Measurements from ENCODE around the gene DIPK2A. TPM values are rescaled to one million over a fixed set of nuclear protein-coding genes. Genes with fewer than 3 reads are reported as not detected.

The DIPK2A gene
- total and polyA plus RNA-seq, 2 of the 13 experiments (the other 11 are each of a cell fraction or from before 2014, with no cell fraction given): 5.8 to 8.0 TPM

- in situ Hi-C loops (cut with HindIII; ENCODE audit: extremely low pct_ligation_motif_present, low pct_unique_long_range_greater_than_20kb) (no loop called here), intact Hi-C loops (cut with micrococcal nuclease; ENCODE audit: unreplicated experiment) (no loop called here)
- no peaks in the 10 kb centered on the region for H3K79me2 ChIP-seq (ENCODE audit: insufficient read depth, low read length)
- H3K4me2 ChIP-seq (ENCODE audit: low read depth, low read length): no peak overlapping the region
- DNase-seq (ENCODE audit: low spot score) (no peak), FAIRE-seq (no peak), ATAC-seq (no peak)
- no peak overlapping the region for H2AFZ ChIP-seq (ENCODE audit: low read length)
- no peaks in the 10 kb centered on the region for H3K9me3 ChIP-seq (ENCODE audit: low read length)
- H3K9ac ChIP-seq (ENCODE audit: insufficient read depth, low read depth, low read length): no peak overlapping the region
- POLR2A ChIA-PET: no interaction called here
- no peaks in the 10 kb centered on the region for H3K27me3 ChIP-seq (ENCODE audit: control insufficient read depth in 1 of 2, insufficient read depth in 2 of 2, low read length in 2 of 2)
- BruUV-seq (replicated peaks): no TSS peak
- 10% methylated on average over 3 of the region's 3 CpGs for WGBS (ENCODE audit: low lambda C conversion rate)
- H3K36me3 ChIP-seq (replicated peaks in 1 of 2; ENCODE audit: control insufficient read depth in 1 of 2, insufficient read depth in 2 of 2, low read length in 2 of 2): no peaks in the 10 kb centered on the region
- TF ChIP-seq ZBTB49 (CRISPR knock-in tag; IDR thresholded peaks at IDR 0.05; ENCODE audit: borderline replicate concordance) (no peak), MAFK (conservative IDR thresholded peaks at IDR 0.05 in 1 of 2, IDR thresholded peaks at IDR 0.05 in 1 of 2; ENCODE audit: low read length in 2 of 2) (peak in 1 of 2 experiments; percentile 10; a peak in 1 of 4 replicates)
- no peak overlapping the region for H3K27ac ChIP-seq (ENCODE audit: extremely low read length, insufficient read depth, low read length)
- no peaks in the 10 kb centered on the region for H3K4me1 ChIP-seq (ENCODE audit: insufficient read depth, low read length)
- no peaks in the 10 kb centered on the region for H4K20me1 ChIP-seq (ENCODE audit: insufficient read depth, low read length)
- CTCF ChIA-PET (ENCODE audit: low intra/inter-chr PET ratio, low total read pairs): no interaction called here
- no peak overlapping the region for H3K4me3 ChIP-seq (replicated peaks in 1 of 3; ENCODE audit: insufficient read depth in 1 of 3, low read depth in 2 of 3, low read length in 3 of 3)
These were observed 39.7 kb downstream of the DIPK2A start for GRCh38 chr3:144011251-144011799.

GRCh38 chr3:144015133-144015532 lies 43.5 kb downstream of the DIPK2A start:
- no peaks in the 10 kb centered on the region for H3K4me1 ChIP-seq (ENCODE audit: insufficient read depth, low read length)
- no peaks in the 10 kb centered on the region for H3K79me2 ChIP-seq (ENCODE audit: insufficient read depth, low read length)
- H3K4me2 ChIP-seq (ENCODE audit: low read depth, low read length): no peak overlapping the region
- no peaks in the 10 kb centered on the region for H3K9me3 ChIP-seq (ENCODE audit: low read length)
- ChIA-PET POLR2A (no interaction called here), CTCF (ENCODE audit: low intra/inter-chr PET ratio, low total read pairs) (no interaction called here)
- no peak overlapping the region for H2AFZ ChIP-seq (ENCODE audit: low read length)
- no peak for ATAC-seq
- no peak for FAIRE-seq
- H3K36me3 ChIP-seq (replicated peaks in 1 of 2; ENCODE audit: control insufficient read depth in 1 of 2, insufficient read depth in 2 of 2, low read length in 2 of 2): no peaks in the 10 kb centered on the region
- H3K27ac ChIP-seq (ENCODE audit: extremely low read length, insufficient read depth, low read length): no peak overlapping the region
- H3K4me3 ChIP-seq (replicated peaks in 1 of 3; ENCODE audit: insufficient read depth in 1 of 3, low read depth in 2 of 3, low read length in 3 of 3): no peak overlapping the region
- no peaks in the 10 kb centered on the region for H3K27me3 ChIP-seq (ENCODE audit: control insufficient read depth in 1 of 2, insufficient read depth in 2 of 2, low read length in 2 of 2)
- no peaks in the 10 kb centered on the region for H4K20me1 ChIP-seq (ENCODE audit: insufficient read depth, low read length)
- BruUV-seq (replicated peaks): no TSS peak
- intact Hi-C loops (cut with micrococcal nuclease; ENCODE audit: unreplicated experiment): no loop called here
- WGBS (ENCODE audit: low lambda C conversion rate): 42% methylated on average over 3 of the region's 3 CpGs
- in situ Hi-C loops (cut with HindIII; ENCODE audit: extremely low pct_ligation_motif_present, low pct_unique_long_range_greater_than_20kb): no loop called here
- no peak for DNase-seq (ENCODE audit: low spot score)
- no peak overlapping the region for H3K9ac ChIP-seq (ENCODE audit: insufficient read depth, low read depth, low read length)
- no peak for TF ChIP-seq ZNF577 (CRISPR knock-in tag; IDR thresholded peaks at IDR 0.05; ENCODE audit: borderline replicate concordance, low read depth)
- no peak for TF ChIP-seq SMYD3 (CRISPR knock-in tag; IDR thresholded peaks at IDR 0.05)
- no peak for TF ChIP-seq KLF13 (CRISPR knock-in tag; IDR thresholded peaks at IDR 0.05)
- no peak for TF ChIP-seq NFYB (CRISPR knock-in tag; IDR thresholded peaks at IDR 0.05)
- TF ChIP-seq ZNF10 (CRISPR knock-in tag; IDR thresholded peaks at IDR 0.05; ENCODE audit: borderline replicate concordance, low read depth): no peak
- TF ChIP-seq POLR2A (IDR thresholded peaks at IDR 0.05; ENCODE audit: insufficient read depth in 1 of 2, low read depth in 2 of 2, low read length in 2 of 2): no peak
- TF ChIP-seq CEBPG (CRISPR knock-in tag; IDR thresholded peaks at IDR 0.05): no peak
- no peak for TF ChIP-seq ZNF652 (CRISPR knock-in tag; IDR thresholded peaks at IDR 0.05; ENCODE audit: borderline replicate concordance, low read depth)
- TF ChIP-seq EED (CRISPR knock-in tag; IDR thresholded peaks at IDR 0.05): no peak
- no peak for TF ChIP-seq HOXA9 (CRISPR knock-in tag; IDR thresholded peaks at IDR 0.05; ENCODE audit: borderline replicate concordance)
- TF ChIP-seq MYPOP (CRISPR knock-in tag; IDR thresholded peaks at IDR 0.05): no peak
- TF ChIP-seq ETV6 (CRISPR knock-in tag; conservative IDR thresholded peaks at IDR 0.05): no peak
- TF ChIP-seq ZFYVE20 (CRISPR knock-in tag; IDR thresholded peaks at IDR 0.05; ENCODE audit: borderline replicate concordance, low read depth): no peak

Measured in HepG2 (cell line).